Measurements from ENCODE around the gene PRKG1.

PRKG1 gene

GRCh38 chr10:51112013-51112412 lies 37.7 kb downstream of the PRKG1 start:
- ATAC-seq (ENCODE audit: low read depth) (no peak), DNase-seq (ENCODE audit: low spot score in 2 of 2) (no peak)
- H3K36me3 Mint-ChIP-seq: no peaks in the 10 kb centered on the region
- H3K27ac Mint-ChIP-seq: no peak overlapping the region
- no peaks in the 10 kb centered on the region for H3K4me1 Mint-ChIP-seq
- H3K27me3 Mint-ChIP-seq: no peaks in the 10 kb centered on the region
- peaks cover 5% of the 10 kb centered on the region for H3K9me3 Mint-ChIP-seq
- no peak overlapping the region for H3K4me3 Mint-ChIP-seq

GRCh38 chr10:51113007-51113406 lies 38.7 kb downstream of the PRKG1 start:
- peaks cover 5% of the 10 kb centered on the region for H3K9me3 Mint-ChIP-seq
- H3K4me3 Mint-ChIP-seq: no peak overlapping the region
- DNase-seq (ENCODE audit: low spot score in 2 of 2) (no peak), ATAC-seq (ENCODE audit: low read depth) (no peak)
- H3K4me1 Mint-ChIP-seq: no peaks in the 10 kb centered on the region
- H3K36me3 Mint-ChIP-seq: no peaks in the 10 kb centered on the region
- H3K27ac Mint-ChIP-seq: no peak overlapping the region
- H3K27me3 Mint-ChIP-seq: no peaks in the 10 kb centered on the region

GRCh38 chr10:51117053-51117660 lies 42.9 kb downstream of the PRKG1 start:
- ATAC-seq (ENCODE audit: low read depth) (no peak), DNase-seq (ENCODE audit: low spot score in 2 of 2) (no peak)
- no peak overlapping the region for H3K4me3 Mint-ChIP-seq
- no peaks in the 10 kb centered on the region for H3K36me3 Mint-ChIP-seq
- H3K27me3 Mint-ChIP-seq: no peaks in the 10 kb centered on the region
- no peak overlapping the region for H3K27ac Mint-ChIP-seq
- no peaks in the 10 kb centered on the region for H3K4me1 Mint-ChIP-seq
- H3K9me3 Mint-ChIP-seq: peaks cover 5% of the 10 kb centered on the region

- no peak for DNase-seq (ENCODE audit: low spot score in 2 of 2)
- H3K36me3 Mint-ChIP-seq: no peaks in the 10 kb centered on the region
- H3K4me3 Mint-ChIP-seq: no peak overlapping the region
Measured at GRCh38 chr10:51117794-51118193, 43.5 kb downstream of the PRKG1 start.

GRCh38 chr10:51119441-51119840 lies 45.2 kb downstream of the PRKG1 start:
- H3K27ac Mint-ChIP-seq: no peak overlapping the region

More at GRCh38 chr10:51117794-51118193, 43.5 kb downstream of the PRKG1 start:
- no peak for ATAC-seq (ENCODE audit: low read depth)
- no peaks in the 10 kb centered on the region for H3K27me3 Mint-ChIP-seq
- no peaks in the 10 kb centered on the region for H3K4me1 Mint-ChIP-seq
- no peak overlapping the region for H3K27ac Mint-ChIP-seq
- peaks cover 5% of the 10 kb centered on the region for H3K9me3 Mint-ChIP-seq

GRCh38 chr10:51121861-51122260 lies 47.6 kb downstream of the PRKG1 start:
- ATAC-seq (ENCODE audit: low read depth) (no peak), DNase-seq (ENCODE audit: low spot score in 2 of 2) (no peak)
- Mint-ChIP-seq H3K4me3 (no peak overlapping the region), H3K27ac (no peak overlapping the region), H3K27me3 (no peaks in the 10 kb centered on the region), H3K9me3 (no peaks in the 10 kb centered on the region), H3K4me1 (no peaks in the 10 kb centered on the region), H3K36me3 (no peaks in the 10 kb centered on the region)

More at GRCh38 chr10:51119441-51119840, 45.2 kb downstream of the PRKG1 start:
- Mint-ChIP-seq H3K9me3 (peaks cover 5% of the 10 kb centered on the region), H3K4me3 (no peak overlapping the region), H3K27me3 (no peaks in the 10 kb centered on the region), H3K36me3 (no peaks in the 10 kb centered on the region), H3K4me1 (no peaks in the 10 kb centered on the region)
- DNase-seq (ENCODE audit: low spot score in 2 of 2) (no peak), ATAC-seq (ENCODE audit: low read depth) (no peak)

- no peak for ATAC-seq (ENCODE audit: low read depth)
- Mint-ChIP-seq H3K27ac (no peak overlapping the region), H3K9me3 (no peaks in the 10 kb centered on the region), H3K4me1 (no peaks in the 10 kb centered on the region), H3K4me3 (no peak overlapping the region), H3K36me3 (no peaks in the 10 kb centered on the region), H3K27me3 (no peaks in the 10 kb centered on the region)
- no peak for DNase-seq (ENCODE audit: low spot score in 2 of 2)
Measured at GRCh38 chr10:51124852-51125251, 50.6 kb downstream of the PRKG1 start.

- H3K9me3 Mint-ChIP-seq: no peaks in the 10 kb centered on the region
- H3K27ac Mint-ChIP-seq: no peak overlapping the region
- no peaks in the 10 kb centered on the region for H3K27me3 Mint-ChIP-seq
- ATAC-seq (ENCODE audit: low read depth): no peak
- H3K36me3 Mint-ChIP-seq: no peaks in the 10 kb centered on the region
- no peak for DNase-seq (ENCODE audit: low spot score in 2 of 2)
- no peak overlapping the region for H3K4me3 Mint-ChIP-seq
- no peaks in the 10 kb centered on the region for H3K4me1 Mint-ChIP-seq
Measured at GRCh38 chr10:51125518-51125917, 51.2 kb downstream of the PRKG1 start.

- Mint-ChIP-seq H3K27ac (no peak overlapping the region), H3K36me3 (no peaks in the 10 kb centered on the region), H3K4me1 (no peaks in the 10 kb centered on the region), H3K27me3 (no peaks in the 10 kb centered on the region), H3K9me3 (no peaks in the 10 kb centered on the region), H3K4me3 (no peak overlapping the region)
- no peak for ATAC-seq (ENCODE audit: low read depth)
- DNase-seq (ENCODE audit: low spot score in 2 of 2): no peak
Measured at GRCh38 chr10:51129946-51130544, 55.8 kb downstream of the PRKG1 start.

GRCh38 chr10:51137756-51138529 lies 63.7 kb downstream of the PRKG1 start:
- peaks cover under 1% of the 10 kb centered on the region for H3K27me3 Mint-ChIP-seq
- no peak overlapping the region for H3K27ac Mint-ChIP-seq
- no peak for DNase-seq (ENCODE audit: low spot score in 2 of 2)
- H3K4me1 Mint-ChIP-seq: no peaks in the 10 kb centered on the region
- no peak for ATAC-seq (ENCODE audit: low read depth)
- H3K4me3 Mint-ChIP-seq: no peak overlapping the region
- H3K9me3 Mint-ChIP-seq: no peaks in the 10 kb centered on the region
- H3K36me3 Mint-ChIP-seq: no peaks in the 10 kb centered on the region

- peaks cover 1% of the 10 kb centered on the region for H3K27me3 Mint-ChIP-seq
- no peak for ATAC-seq (ENCODE audit: low read depth)
Measured at GRCh38 chr10:51139176-51139575, 64.9 kb downstream of the PRKG1 start.

GRCh38 chr10:51141010-51141409 lies 66.7 kb downstream of the PRKG1 start:
- Mint-ChIP-seq H3K27me3 (peaks cover 1% of the 10 kb centered on the region), H3K4me1 (no peaks in the 10 kb centered on the region), H3K4me3 (no peak overlapping the region), H3K27ac (no peak overlapping the region), H3K9me3 (peaks cover 1% of the 10 kb centered on the region), H3K36me3 (no peaks in the 10 kb centered on the region)
- ATAC-seq (ENCODE audit: low read depth) (no peak), DNase-seq (ENCODE audit: low spot score in 2 of 2) (no peak)

More at GRCh38 chr10:51139176-51139575, 64.9 kb downstream of the PRKG1 start:
- no peak for DNase-seq (ENCODE audit: low spot score in 2 of 2)
- Mint-ChIP-seq H3K4me1 (no peaks in the 10 kb centered on the region), H3K4me3 (no peak overlapping the region), H3K36me3 (no peaks in the 10 kb centered on the region), H3K27ac (no peak overlapping the region), H3K9me3 (peaks cover 1% of the 10 kb centered on the region)

GRCh38 chr10:51144161-51144781 lies 70.0 kb downstream of the PRKG1 start:
- Mint-ChIP-seq H3K27me3 (peaks cover 1% of the 10 kb centered on the region), H3K36me3 (no peaks in the 10 kb centered on the region), H3K4me3 (no peak overlapping the region), H3K4me1 (no peaks in the 10 kb centered on the region), H3K27ac (no peak overlapping the region), H3K9me3 (peaks cover 2% of the 10 kb centered on the region)
- ATAC-seq (ENCODE audit: low read depth) (no peak), DNase-seq (ENCODE audit: low spot score in 2 of 2) (no peak)

- no peak overlapping the region for H3K4me3 Mint-ChIP-seq
- no peaks in the 10 kb centered on the region for H3K4me1 Mint-ChIP-seq
- DNase-seq (ENCODE audit: low spot score in 2 of 2): no peak
- H3K36me3 Mint-ChIP-seq: no peaks in the 10 kb centered on the region
- ATAC-seq (ENCODE audit: low read depth): no peak
- peaks cover 2% of the 10 kb centered on the region for H3K9me3 Mint-ChIP-seq
- H3K27ac Mint-ChIP-seq: no peak overlapping the region
- peaks cover 1% of the 10 kb centered on the region for H3K27me3 Mint-ChIP-seq
Measured at GRCh38 chr10:51145375-51145774, 71.1 kb downstream of the PRKG1 start.
